Hepatocyte (in vitro differentiated cells): ENCODE results near the gene KCNJ12. TPM values are rescaled to one million over a fixed set of nuclear protein-coding genes. Genes with fewer than 3 reads are reported as not detected.
"Not testable (repeated sequence)": the region's sequence is repeated elsewhere in the genome, so short reads cannot be mapped to it uniquely, and the experiment has no call there.

Experiments used
- DNase-seq: peaks from one replicate; pipeline ENCODE4 v3.0.0-alpha.2; 2016; ENCODE audit warnings: low spot score
- H2AFZ ChIP-seq: fragments of 200-600 bp; sonication (generic); 2 replicates; pipeline ENCODE4 v1.6.0; 2016; ENCODE audit warnings: antibody characterized with exemption, mild to moderate bottlenecking
- H3K27ac ChIP-seq: fragments of 200-600 bp; sonication (generic); 2 replicates; pipeline ENCODE4 v1.5.1; 2016; ENCODE audit warnings: mild to moderate bottlenecking
- H3K27me3 ChIP-seq: fragments of 200-600 bp; sonication (generic); 2 replicates; pipeline ENCODE4 v1.6.1; 2016
- H3K36me3 ChIP-seq: fragments of 200-600 bp; sonication (generic); replicated peaks from 2 replicates; pipeline ENCODE4 v1.5.1; 2016; ENCODE audit warnings: low read depth; ENCODE audit not compliant: insufficient read depth
- H3K4me1 ChIP-seq: fragments of 200-600 bp; sonication (generic); 2 replicates; pipeline ENCODE4 v1.5.1; 2016; ENCODE audit warnings: mild to moderate bottlenecking, moderate library complexity; ENCODE audit not compliant: insufficient read depth
- H3K4me2 ChIP-seq: fragments of 200-600 bp; sonication (generic); 2 replicates; pipeline ENCODE4 v1.6.0; 2016
- H3K4me3 ChIP-seq: fragments of 200-600 bp; sonication (generic); 2 replicates; pipeline ENCODE4 v1.5.1; 2016; ENCODE audit warnings: mild to moderate bottlenecking
- H3K79me2 ChIP-seq: fragments of 200-600 bp; sonication (generic); 2 replicates; pipeline ENCODE4 v1.6.0; 2017; ENCODE audit warnings: mild to moderate bottlenecking
- H3K9me2 ChIP-seq: fragments of 200-600 bp; sonication (generic); replicated peaks from 2 replicates; pipeline ENCODE4 v1.6.0; 2017; ENCODE audit warnings: mild to moderate bottlenecking; ENCODE audit not compliant: insufficient read depth
- H3K9me3 ChIP-seq: fragments of 200-600 bp; sonication (generic); 2 replicates; pipeline ENCODE4 v1.5.1; 2016; ENCODE audit warnings: low read depth, mild to moderate bottlenecking
- H4K20me1 ChIP-seq: fragments of 200-600 bp; sonication (generic); 2 replicates; pipeline ENCODE4 v1.6.0; 2016; ENCODE audit warnings: mild to moderate bottlenecking; ENCODE audit not compliant: insufficient read depth, poor library complexity, severe bottlenecking
- CTCF ChIP-seq: fragments of 200-600 bp; sonication (generic); IDR thresholded peaks from 2 replicates; pipeline ENCODE4 v1.5.1; 2016; ENCODE audit warnings: antibody characterized with exemption, mild to moderate bottlenecking; ENCODE audit not compliant: poor library complexity
- EZH2 ChIP-seq: fragments of 200-600 bp; sonication (generic); IDR thresholded peaks from 2 replicates; pipeline ENCODE4 v1.6.1; 2016; ENCODE audit warnings: antibody characterized with exemption, mild to moderate bottlenecking, borderline replicate concordance
- EZH2phosphoT487 ChIP-seq: fragments of 200-600 bp; sonication (generic); IDR thresholded peaks from one replicate; pipeline ENCODE4 v1.6.1; 2018; ENCODE audit warnings: antibody characterized with exemption, mild to moderate bottlenecking, low read depth, moderate library complexity; ENCODE audit not compliant: unreplicated experiment, severe bottlenecking
- WGBS: methylation state at CpG from one replicate; pipeline ENCODE4 v1.1.6; 2016; ENCODE audit warnings: low lambda C conversion rate; ENCODE audit errors: missing lambda C conversion rate; 5-methylcytosine and 5-hydroxymethylcytosine counted together
- polyA plus RNA-seq: library from polyadenylated mRNA; unstranded; fragments of >200 nt; fragmentation: Nextera tagmentation; extraction: Ambion mirVana; gene quantifications from 2 replicates; pipeline ENCODE4 v1.2.1, GENCODE V29; 2016
- total RNA-seq: library from RNA; depleted of rRNA; stranded (reverse); fragments of >200 nt; gene quantifications from 2 replicates; pipeline ENCODE4 v1.2.3, GENCODE V29; 2014

KCNJ12 gene
- total and polyA plus RNA-seq, 2 experiments from 2014 or later: 0.15 to 0.73 TPM

GRCh38 chr17:21345236-21345635, 30.9 kb upstream of the KCNJ12 start:
- H3K9me2 ChIP-seq: no peaks in the 10 kb centered on the region
- H3K4me3 ChIP-seq: no peak overlapping the region

GRCh38 chr17:21346107-21346506, 30.1 kb upstream of the KCNJ12 start:
- not testable (repeated sequence) for H3K4me3 ChIP-seq, H4K20me1 ChIP-seq, H3K27ac ChIP-seq, H3K9me2 ChIP-seq, H3K36me3 ChIP-seq, H3K9me3 ChIP-seq, H3K79me2 ChIP-seq, H3K4me2 ChIP-seq, H3K4me1 ChIP-seq, DNase-seq, H2AFZ ChIP-seq, H3K27me3 ChIP-seq
- no CpG with 5 or more reads among the region's 2 CpGs for WGBS

More at GRCh38 chr17:21345236-21345635, 30.9 kb upstream of the KCNJ12 start:
- H4K20me1 ChIP-seq: no peaks in the 10 kb centered on the region
- no peak for DNase-seq
- no peaks in the 10 kb centered on the region for H3K79me2 ChIP-seq
- H2AFZ ChIP-seq: no peak overlapping the region
- WGBS: 59% methylated on average over 10 of the region's 10 CpGs
- no peaks in the 10 kb centered on the region for H3K27me3 ChIP-seq
- no peak for TF ChIP-seq CTCF
- TF ChIP-seq EZH2: no peak
- TF ChIP-seq EZH2phosphoT487: no peak
- H3K4me1 ChIP-seq: no peaks in the 10 kb centered on the region
- no peaks in the 10 kb centered on the region for H3K36me3 ChIP-seq
- no peak overlapping the region for H3K27ac ChIP-seq
- no peaks in the 10 kb centered on the region for H3K9me3 ChIP-seq
- H3K4me2 ChIP-seq: no peak overlapping the region

DNA sequence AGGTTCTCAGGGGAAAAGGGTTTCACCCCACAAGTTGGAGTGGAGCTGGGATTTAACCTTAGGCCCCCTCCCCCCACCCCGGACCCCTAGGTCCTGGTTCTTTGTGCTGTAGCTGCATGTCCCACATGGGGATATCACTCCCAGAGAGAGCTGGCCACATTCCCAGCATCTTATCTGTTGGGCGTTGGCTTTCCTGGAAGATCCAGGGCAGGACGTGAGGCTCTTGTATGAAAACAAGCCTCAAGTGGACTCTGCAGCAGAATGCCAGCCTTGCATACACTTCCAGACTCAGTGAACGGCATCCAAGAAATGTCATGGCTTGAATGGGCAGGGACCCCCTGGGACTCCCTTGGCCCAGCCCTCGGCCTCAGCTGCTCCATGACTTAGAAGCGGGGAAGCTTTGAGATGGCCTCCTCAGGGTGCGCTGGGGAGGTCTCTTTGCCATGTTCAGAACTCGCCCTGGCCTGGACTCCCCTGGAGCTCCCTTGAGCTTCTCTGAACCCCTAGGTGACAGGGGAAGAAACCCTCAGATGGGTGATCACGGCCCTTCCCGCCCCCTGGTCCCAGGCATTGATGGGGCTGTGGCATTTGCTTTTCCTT, 29.4 kb upstream of the KCNJ12 start:
- H3K4me3 ChIP-seq, H3K4me2 ChIP-seq, H3K4me1 ChIP-seq, H3K79me2 ChIP-seq, H3K9me3 ChIP-seq, DNase-seq, H3K27me3 ChIP-seq, H3K9me2 ChIP-seq, H2AFZ ChIP-seq, H3K36me3 ChIP-seq, H3K27ac ChIP-seq, H4K20me1 ChIP-seq: not testable (repeated sequence)
- WGBS: 65% methylated on average over 9 of the region's 10 CpGs

DNA sequence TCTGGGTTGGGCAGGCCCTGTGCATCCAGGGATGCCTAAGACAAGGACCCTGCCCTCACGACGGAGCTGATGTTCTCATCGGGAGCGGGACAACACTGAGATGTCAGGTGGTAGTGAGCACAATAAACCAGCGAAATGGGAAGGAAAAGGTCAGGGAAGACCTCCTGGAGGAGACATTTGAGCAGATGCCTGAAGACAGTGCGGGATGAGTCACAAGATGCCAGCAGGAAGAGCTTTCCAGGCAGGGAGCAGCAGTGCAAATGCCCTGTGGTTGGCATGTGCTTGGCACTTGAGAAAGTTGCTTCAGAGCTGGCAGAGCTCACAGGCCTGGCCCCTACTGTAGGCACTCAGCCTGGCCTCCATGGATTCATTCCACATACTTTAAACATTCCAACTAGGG, 28.5 kb upstream of the KCNJ12 start:
- H3K9me2 ChIP-seq, H3K27ac ChIP-seq, H2AFZ ChIP-seq, H3K36me3 ChIP-seq, H3K4me2 ChIP-seq, H4K20me1 ChIP-seq, H3K4me1 ChIP-seq, H3K4me3 ChIP-seq, DNase-seq, H3K9me3 ChIP-seq, H3K79me2 ChIP-seq, H3K27me3 ChIP-seq: not testable (repeated sequence)
- WGBS: 83% methylated on average over 2 of the region's 6 CpGs

DNA sequence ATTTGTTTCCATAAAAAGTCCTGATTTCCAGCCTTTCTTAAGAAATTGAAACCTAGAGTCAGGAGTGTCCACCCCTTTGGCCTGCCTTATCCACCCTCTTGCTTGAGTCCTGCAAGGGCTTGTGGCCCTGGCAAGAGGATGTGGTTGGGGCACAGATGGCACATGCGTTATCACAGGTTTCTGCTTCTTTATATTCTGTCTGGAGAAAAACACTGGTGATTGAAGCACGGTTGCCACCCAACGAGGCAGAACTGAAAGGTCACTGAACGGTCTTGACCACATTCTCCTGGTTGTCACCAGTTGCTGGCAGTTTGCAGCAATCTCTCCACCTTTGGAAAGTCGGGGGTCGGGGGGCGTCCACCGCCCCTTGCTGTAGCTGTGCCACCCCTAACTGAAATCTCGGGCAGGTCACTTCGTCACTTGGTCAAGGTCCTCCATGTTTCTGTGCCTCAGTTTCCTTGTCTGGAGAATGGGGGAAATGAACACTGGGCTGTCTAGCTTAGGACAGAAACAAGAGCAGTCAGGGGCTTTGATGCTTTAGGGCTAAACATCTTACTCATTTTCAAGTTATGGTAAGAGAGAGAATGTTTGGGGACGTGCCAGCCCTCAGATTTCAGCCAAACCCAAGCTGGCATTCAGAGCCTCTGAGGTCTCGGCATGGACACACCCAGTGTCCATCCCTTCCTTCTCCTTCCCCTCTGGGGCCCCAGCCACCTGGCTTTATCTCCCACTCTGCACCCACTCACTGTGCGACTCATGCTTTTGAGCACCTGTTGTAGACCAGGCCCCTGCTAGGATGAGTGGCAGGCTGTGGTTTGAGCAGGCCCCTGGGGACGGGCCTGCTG, 27.9 kb upstream of the KCNJ12 start:
- H3K9me3 ChIP-seq, H3K79me2 ChIP-seq, H3K9me2 ChIP-seq, H3K36me3 ChIP-seq, H3K4me3 ChIP-seq, H3K4me2 ChIP-seq, H3K27ac ChIP-seq, H2AFZ ChIP-seq, H4K20me1 ChIP-seq, H3K4me1 ChIP-seq, DNase-seq, H3K27me3 ChIP-seq: not testable (repeated sequence)
- WGBS: 88% methylated on average over 10 of the region's 14 CpGs

GRCh38 chr17:21348926-21349261, 27.3 kb upstream of the KCNJ12 start:
- H3K4me3 ChIP-seq, H2AFZ ChIP-seq, H3K27me3 ChIP-seq, H4K20me1 ChIP-seq, H3K4me1 ChIP-seq, H3K9me2 ChIP-seq, H3K4me2 ChIP-seq, DNase-seq, H3K9me3 ChIP-seq, H3K27ac ChIP-seq, H3K79me2 ChIP-seq, H3K36me3 ChIP-seq: not testable (repeated sequence)
- 74% methylated on average over 6 of the region's 7 CpGs for WGBS

- H3K4me1 ChIP-seq: not testable (repeated sequence)
- 72% methylated on average over 6 of the region's 6 CpGs for WGBS
Measured at GRCh38 chr17:21349358-21350050, 26.7 kb upstream of the KCNJ12 start.

More at GRCh38 chr17:21349358-21350050, 26.7 kb upstream of the KCNJ12 start:
- H3K9me3 ChIP-seq, H3K79me2 ChIP-seq, H3K4me2 ChIP-seq, H2AFZ ChIP-seq, H3K27me3 ChIP-seq, H3K27ac ChIP-seq, H3K36me3 ChIP-seq, H3K4me3 ChIP-seq, H3K9me2 ChIP-seq, H4K20me1 ChIP-seq, DNase-seq: not testable (repeated sequence)
